ENCODE results near the gene ADAMTS16. TPM values are rescaled to one million over a fixed set of nuclear protein-coding genes. Genes with fewer than 3 reads are reported as not detected.

The ADAMTS16 gene
- total RNA-seq, 4 donors from 2014 or later = not detected

DNA sequence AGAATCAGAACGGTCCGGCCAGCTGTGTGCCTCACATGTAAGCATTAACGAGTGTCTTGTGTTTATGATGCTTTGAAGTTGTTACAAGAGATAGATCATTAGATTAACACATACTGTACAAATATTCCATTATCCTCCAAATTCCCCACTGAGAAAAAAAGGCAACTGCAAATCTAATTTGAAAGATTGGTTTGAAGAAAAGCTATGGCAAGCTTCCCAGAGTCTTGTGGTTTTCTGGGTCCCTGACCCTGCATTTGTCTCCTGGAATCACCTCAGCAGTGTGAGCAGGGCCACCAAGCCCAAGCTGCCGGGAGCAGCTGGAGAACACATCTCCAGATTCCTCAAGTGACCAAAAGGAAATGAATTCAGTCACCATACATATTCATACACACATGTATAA is 36.9 kb upstream of the ADAMTS16 start:
- intact Hi-C loops (cut with DNase I; ENCODE audit: low total_unique reads) = no loop called here
- in situ Hi-C loops (cut with MboI; ENCODE audit: low sequenced_read_pairs in 4 of 4) = no loop called here
- H3K9me3 ChIP-seq = no peaks in the 10 kb centered on the region

GRCh38 chr5:5104550-5104949 is 35.6 kb upstream of the ADAMTS16 start:
- no peak for DNase-seq
- Histone ChIP-seq H3K4me1 (no peaks in the 10 kb centered on the region), H3K27ac (no peak overlapping the region), H3K4me3 (no peak overlapping the region), H3K9me3 (no peaks in the 10 kb centered on the region), H3K36me3 (no peaks in the 10 kb centered on the region), H3K27me3 (no peaks in the 10 kb centered on the region)
- in situ Hi-C loops (cut with MboI; ENCODE audit: low sequenced_read_pairs in 4 of 4) = no loop called here
- intact Hi-C loops (cut with DNase I; ENCODE audit: low total_unique reads) = no loop called here
- no peak for TF ChIP-seq CTCF (IDR thresholded peaks at IDR 0.05 in 4 of 5, conservative IDR thresholded peaks at IDR 0.05 in 1 of 5)
- no peak for TF ChIP-seq POLR2A (IDR thresholded peaks at IDR 0.05)
- no peak for ATAC-seq

More for the DNA sequence above, 36.9 kb upstream of the ADAMTS16 start:
- H3K4me1 ChIP-seq = no peaks in the 10 kb centered on the region
- TF ChIP-seq POLR2A (IDR thresholded peaks at IDR 0.05) = no peak
- TF ChIP-seq CTCF (IDR thresholded peaks at IDR 0.05 in 4 of 5, conservative IDR thresholded peaks at IDR 0.05 in 1 of 5) = no peak
- DNase-seq (no peak), ATAC-seq (no peak)
- no peak overlapping the region for H3K27ac ChIP-seq
- no peaks in the 10 kb centered on the region for H3K36me3 ChIP-seq
- no peak overlapping the region for H3K4me3 ChIP-seq
- H3K27me3 ChIP-seq = no peaks in the 10 kb centered on the region

- intact Hi-C loops (cut with DNase I; ENCODE audit: low total_unique reads) (no loop called here), in situ Hi-C loops (cut with MboI; ENCODE audit: low sequenced_read_pairs in 4 of 4) (no loop called here)
- ATAC-seq = no peak
- no peaks in the 10 kb centered on the region for H3K9me3 ChIP-seq
- TF ChIP-seq CTCF (IDR thresholded peaks at IDR 0.05 in 4 of 5, conservative IDR thresholded peaks at IDR 0.05 in 1 of 5) = no peak
- TF ChIP-seq POLR2A (IDR thresholded peaks at IDR 0.05) = no peak
- H3K36me3 ChIP-seq = no peaks in the 10 kb centered on the region
- H3K4me1 ChIP-seq = no peaks in the 10 kb centered on the region
- no peak for DNase-seq
- H3K27ac ChIP-seq = no peak overlapping the region
- H3K4me3 ChIP-seq = no peak overlapping the region
- no peaks in the 10 kb centered on the region for H3K27me3 ChIP-seq
Measured at GRCh38 chr5:5105531-5105930, 34.6 kb upstream of the ADAMTS16 start.

DNA sequence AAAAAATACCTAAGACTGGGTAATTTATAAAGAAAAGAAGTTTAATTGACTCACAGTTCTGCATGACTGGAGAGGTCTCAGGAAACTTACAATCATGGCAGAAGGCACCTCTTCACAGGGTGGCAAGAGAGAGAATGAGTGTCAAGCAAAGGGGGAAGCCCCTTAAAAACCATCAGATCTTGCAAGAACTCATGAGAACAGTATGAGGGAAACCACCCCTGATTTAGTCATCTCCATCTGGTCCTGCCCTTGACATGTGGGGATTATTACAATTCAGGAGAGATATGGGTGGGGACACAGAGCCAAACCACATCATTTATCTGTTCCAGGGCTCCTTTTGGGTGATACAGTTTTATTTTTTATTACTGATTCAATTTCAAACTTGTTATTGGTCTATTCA is 23.2 kb upstream of the ADAMTS16 start:
- in situ Hi-C loops (cut with MboI; ENCODE audit: low sequenced_read_pairs in 4 of 4) (no loop called here), intact Hi-C loops (cut with DNase I; ENCODE audit: low total_unique reads) (no loop called here)
- DNase-seq (no peak), ATAC-seq (no peak)
- no peaks in the 10 kb centered on the region for H3K36me3 ChIP-seq
- no peak overlapping the region for H3K4me3 ChIP-seq
- TF ChIP-seq POLR2A (IDR thresholded peaks at IDR 0.05) = no peak
- no peak for TF ChIP-seq CTCF (IDR thresholded peaks at IDR 0.05 in 4 of 5, conservative IDR thresholded peaks at IDR 0.05 in 1 of 5)
- no peak overlapping the region for H3K27ac ChIP-seq
- H3K9me3 ChIP-seq = no peaks in the 10 kb centered on the region
- no peaks in the 10 kb centered on the region for H3K27me3 ChIP-seq
- H3K4me1 ChIP-seq = no peaks in the 10 kb centered on the region

DNA sequence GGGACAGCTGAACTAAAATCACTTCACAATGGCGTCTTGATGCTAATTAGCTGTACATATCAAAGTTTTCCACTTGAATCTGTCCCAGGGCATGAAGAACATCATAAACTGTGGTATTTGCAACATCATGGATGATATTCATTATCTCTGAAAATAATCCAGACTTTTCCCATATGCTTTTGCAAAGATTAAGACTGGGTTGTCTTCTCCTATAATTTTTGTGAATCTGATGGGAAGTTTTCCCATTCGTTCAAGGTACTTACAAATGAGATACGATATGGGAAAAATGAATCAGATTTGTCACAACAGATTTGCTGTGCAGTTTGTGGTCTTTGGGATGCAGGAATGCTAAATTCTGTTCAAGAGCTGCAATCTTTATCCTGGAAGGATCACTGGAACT is 17.4 kb upstream of the ADAMTS16 start:
- DNase-seq = no peak
- in situ Hi-C loops (cut with MboI; ENCODE audit: low sequenced_read_pairs in 4 of 4) = no loop called here
- TF ChIP-seq CTCF (IDR thresholded peaks at IDR 0.05 in 4 of 5, conservative IDR thresholded peaks at IDR 0.05 in 1 of 5) = no peak
- no peak for TF ChIP-seq POLR2A (IDR thresholded peaks at IDR 0.05)
- Histone ChIP-seq H3K36me3 (no peaks in the 10 kb centered on the region), H3K27me3 (no peaks in the 10 kb centered on the region), H3K4me3 (no peak overlapping the region), H3K27ac (no peak overlapping the region), H3K4me1 (no peaks in the 10 kb centered on the region), H3K9me3 (no peaks in the 10 kb centered on the region)
- ATAC-seq = no peak
- intact Hi-C loops (cut with DNase I; ENCODE audit: low total_unique reads) = no loop called here
